Mesangial cell (primary cell): ENCODE data around the gene XAGE2. TPM values are rescaled to one million over a fixed set of nuclear protein-coding genes. Genes with fewer than 3 reads are reported as not detected.

ENCODE experiments used
- total RNA-seq: library from RNA; depleted of rRNA; stranded (reverse); fragments of >200 nt; gene quantifications from 2 replicates; pipeline ENCODE4 v1.2.3, GENCODE V29; 2015

Gene XAGE2
- total RNA-seq, result not detected in 2 replicates

GRCh38 chrX:52368368-52369055, at the start of gene XAGE2:
Gene XAGE2 (plus strand): TSS chrX:52369021. CDS start chrX:52370015, 994 bp downstream.

Other genes starting within 250 kb of the XAGE2 start
- gene MAGED4, start 184.1 kb upstream of the XAGE2 start, total RNA-seq, result 46.3 and 82.9 TPM in 2 replicates
- not detected in 2 replicates for gene XAGE1A, start 126.8 kb downstream of the XAGE2 start, total RNA-seq
- gene XAGE1B, start 148.0 kb downstream of the XAGE2 start, total RNA-seq, result not detected in 2 replicates